ENCODE data around the gene SPTBN1. TPM values are rescaled to one million over a fixed set of nuclear protein-coding genes. Genes with fewer than 3 reads are reported as not detected.

The SPTBN1 gene
- total and polyA plus RNA-seq, 2 donors (not counting 3 experiments of a cell fraction or from before 2014, with no cell fraction given): 63.3 to 320 TPM

GRCh38 chr2:54649633-54650032 is 193.5 kb downstream of the SPTBN1 start:
- intact Hi-C loops (cut with micrococcal nuclease): no loop called here
- DNase-seq (ENCODE audit: low read depth, low spot score) (no peak), FAIRE-seq (no peak)
- H3K9me3 ChIP-seq (replicated peaks; ENCODE audit: control insufficient read depth, insufficient read depth, low read length): no peaks in the 10 kb centered on the region
- dilution Hi-C loops (cut with MboI; ENCODE audit: extremely low pct_ligation_motif_present, low sequenced_read_pairs): no loop called here
- H3K4me2 ChIP-seq (ENCODE audit: insufficient read depth, low read length): no peak overlapping the region
- H4K20me1 ChIP-seq (replicated peaks; ENCODE audit: control insufficient read depth, extremely low read depth, insufficient read depth, low read length): no peaks in the 10 kb centered on the region
- TF ChIP-seq POLR2AphosphoS5 (IDR thresholded peaks at IDR 0.05; ENCODE audit: insufficient read depth, low read depth, low read length) (no peak), JUN (IDR thresholded peaks at IDR 0.05; ENCODE audit: borderline replicate concordance, insufficient read depth, insufficient read length, low read depth) (no peak), MAX (IDR thresholded peaks at IDR 0.05; ENCODE audit: insufficient read depth, insufficient read length) (no peak), CTCF (IDR thresholded peaks at IDR 0.05; ENCODE audit: extremely low read depth in 1 of 2, insufficient read depth in 1 of 2, low read depth in 1 of 2, low read length in 2 of 2) (no peak), GATA2 (IDR thresholded peaks at IDR 0.05; ENCODE audit: insufficient read depth, insufficient read length, low read depth, low read length) (no peak), FOS (IDR thresholded peaks at IDR 0.05; ENCODE audit: borderline replicate concordance, insufficient read depth, low read length) (no peak), MYC (IDR thresholded peaks at IDR 0.05; ENCODE audit: low read depth, low read length) (no peak), POLR2A (IDR thresholded peaks at IDR 0.05; ENCODE audit: low read depth, low read length) (no peak), EZH2 (IDR thresholded peaks at IDR 0.05; ENCODE audit: borderline replicate concordance, low read depth, low read length, severe bottlenecking) (no peak)
- H3K27ac ChIP-seq (ENCODE audit: insufficient read depth, low read depth, low read length): no peak overlapping the region
- H3K36me3 ChIP-seq (ENCODE audit: control insufficient read depth in 2 of 2, extremely low read depth in 1 of 2, insufficient read depth in 2 of 2, low read length in 2 of 2): peaks cover 66 to 70% of the 10 kb centered on the region in 2 experiments
- no peak overlapping the region for H3K4me3 ChIP-seq (replicated peaks in 1 of 3; ENCODE audit: insufficient read depth in 1 of 3, low read depth in 1 of 3, low read length in 3 of 3)
- ChIA-PET CTCF (interaction anchor here (1.0 to 4.1 kb wide), 3 partner anchors 9 to 126 kb away, joined by 3 to 20 read pairs (median 5); no protein-coding TSS in a partner anchor), POLR2A (no interaction called here)
- no peaks in the 10 kb centered on the region for H3K4me1 ChIP-seq (ENCODE audit: control insufficient read depth, extremely low read depth, insufficient read depth, low read length)
- no peaks in the 10 kb centered on the region for H3K27me3 ChIP-seq (ENCODE audit: control insufficient read depth in 2 of 2, insufficient read depth in 2 of 2, low read length in 2 of 2)
- TSS peak; percentile 79 for BruUV-seq (replicated peaks)
- no peak overlapping the region for H3K9ac ChIP-seq (replicated peaks; ENCODE audit: extremely low read depth, insufficient read depth, low read length)
- H3K79me2 ChIP-seq (ENCODE audit: control insufficient read depth, insufficient read depth, low read length): peaks cover 6% of the 10 kb centered on the region
- no peak overlapping the region for H2AFZ ChIP-seq (ENCODE audit: low read depth, low read length)
- H3K9me1 ChIP-seq (replicated peaks; ENCODE audit: control insufficient read depth, extremely low read depth, insufficient read depth, low read length): no peaks in the 10 kb centered on the region
